PC-9 (cell line): ENCODE results near the gene TMEM119.

Experiments
- EZH2 ChIP-seq: fragments of 200-600 bp; sonication (generic); IDR thresholded peaks from 2 replicates; pipeline ENCODE4 v1.8.0; 2017; ENCODE audit warnings: antibody characterized with exemption, low read depth
- TF ChIP-seq, protein P1 (sequence below): fragments of 200-600 bp; sonication (generic); conservative IDR thresholded peaks from 2 replicates; pipeline ENCODE4 v1.6.1; 2017; ENCODE audit warnings: mixed run types, antibody characterized with exemption, mild to moderate bottlenecking, moderate library complexity

- TF ChIP-seq, protein P1, sequence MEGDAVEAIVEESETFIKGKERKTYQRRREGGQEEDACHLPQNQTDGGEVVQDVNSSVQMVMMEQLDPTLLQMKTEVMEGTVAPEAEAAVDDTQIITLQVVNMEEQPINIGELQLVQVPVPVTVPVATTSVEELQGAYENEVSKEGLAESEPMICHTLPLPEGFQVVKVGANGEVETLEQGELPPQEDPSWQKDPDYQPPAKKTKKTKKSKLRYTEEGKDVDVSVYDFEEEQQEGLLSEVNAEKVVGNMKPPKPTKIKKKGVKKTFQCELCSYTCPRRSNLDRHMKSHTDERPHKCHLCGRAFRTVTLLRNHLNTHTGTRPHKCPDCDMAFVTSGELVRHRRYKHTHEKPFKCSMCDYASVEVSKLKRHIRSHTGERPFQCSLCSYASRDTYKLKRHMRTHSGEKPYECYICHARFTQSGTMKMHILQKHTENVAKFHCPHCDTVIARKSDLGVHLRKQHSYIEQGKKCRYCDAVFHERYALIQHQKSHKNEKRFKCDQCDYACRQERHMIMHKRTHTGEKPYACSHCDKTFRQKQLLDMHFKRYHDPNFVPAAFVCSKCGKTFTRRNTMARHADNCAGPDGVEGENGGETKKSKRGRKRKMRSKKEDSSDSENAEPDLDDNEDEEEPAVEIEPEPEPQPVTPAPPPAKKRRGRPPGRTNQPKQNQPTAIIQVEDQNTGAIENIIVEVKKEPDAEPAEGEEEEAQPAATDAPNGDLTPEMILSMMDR = no peak
- no peak for TF ChIP-seq EZH2
These were observed 38.8 kb downstream of the TMEM119 start for GRCh38 chr12:108559007-108559655.
